HG02973 (cell line): Measurements from ENCODE around the gene DDIT4L.
"Not testable (repeated sequence)": the region's sequence is repeated elsewhere in the genome, so short reads cannot be mapped to it uniquely, and the experiment has no call there.

Experiments
- ATAC-seq: cut with Tn5 transposase; IDR thresholded peaks from one replicate; pipeline ENCODE4 v1.9.1; 2021; ENCODE audit warnings: moderate library complexity; ENCODE audit not compliant: unreplicated experiment

DDIT4L gene

GRCh38 chr4:100166297-100167039, 23.8 kb downstream of the DDIT4L start:
- no peak for ATAC-seq

- no peak for ATAC-seq
Observed at GRCh38 chr4:100165809-100166208, 24.5 kb downstream of the DDIT4L start.

GRCh38 chr4:100164808-100165760, 25.2 kb downstream of the DDIT4L start:
- ATAC-seq = no peak

GRCh38 chr4:100162027-100162685, 28.1 kb downstream of the DDIT4L start:
- peak; percentile 72 for ATAC-seq

- no peak for ATAC-seq
Observed at GRCh38 chr4:100149190-100149589, 41.1 kb downstream of the DDIT4L start.

- no peak for ATAC-seq
Observed at GRCh38 chr4:100147684-100148083, 42.6 kb downstream of the DDIT4L start.

- ATAC-seq = no peak
Observed at GRCh38 chr4:100147198-100147597, 43.1 kb downstream of the DDIT4L start.

- ATAC-seq = no peak
Observed at GRCh38 chr4:100146756-100147155, 43.5 kb downstream of the DDIT4L start.

- ATAC-seq = not testable (repeated sequence)
Observed at GRCh38 chr4:100137320-100137719, 52.9 kb downstream of the DDIT4L start.
